ENCODE measurements around the gene TAL1. TPM values are rescaled to one million over a fixed set of nuclear protein-coding genes. Genes with fewer than 3 reads are reported as not detected.
"Not testable (repeated sequence)": the region's sequence is repeated elsewhere in the genome, so short reads cannot be mapped to it uniquely, and the experiment has no call there.

TAL1 gene
- 0.06 TPM for polyA plus RNA-seq (2013, experiment 1 of 2)
- polyA plus RNA-seq (2013, experiment 2 of 2): 0.01 TPM

- Histone ChIP-seq H2AK5ac (ENCODE audit: low read length) (no peak within 1 kb of the TSS), H3K27me3 (ENCODE audit: insufficient read depth, low read length, poor library complexity) (peaks cover 75% of the 10 kb centered on the region), H3K56ac (ENCODE audit: low read length) (peak within 1 kb of the TSS; percentile 73), H3K9ac (ENCODE audit: low read length) (peak within 1 kb of the TSS; percentile 2), H3K79me1 (ENCODE audit: low read length) (no peaks in the 10 kb centered on the region), H2BK120ac (ENCODE audit: low read depth, low read length) (no peak within 1 kb of the TSS), H4K5ac (ENCODE audit: low read length) (no peak within 1 kb of the TSS), H2BK5ac (ENCODE audit: low read length) (no peak within 1 kb of the TSS), H2BK15ac (replicated peaks; ENCODE audit: low read depth) (no peak within 1 kb of the TSS), H3K18ac (ENCODE audit: low read length) (peak within 1 kb of the TSS; percentile 3), H3K4me1 (ENCODE audit: control insufficient read depth, low read depth, low read length) (peaks cover 2% of the 10 kb centered on the region), H3K23ac (ENCODE audit: low read length) (no peak within 1 kb of the TSS), H3K27ac (ENCODE audit: low read depth, low read length) (no peak within 1 kb of the TSS), H3K4me3 (ENCODE audit: low read length) (no peak within 1 kb of the TSS), H4K8ac (ENCODE audit: low read depth, low read length) (peak within 1 kb of the TSS; percentile 87), H3K79me2 (ENCODE audit: control insufficient read depth, insufficient read depth, low read length) (no peaks in the 10 kb centered on the region), H3K4ac (ENCODE audit: low read depth, low read length) (no peak within 1 kb of the TSS), H3K4me2 (ENCODE audit: low read length) (peak within 1 kb of the TSS; percentile 59), H3K36me3 (ENCODE audit: control insufficient read depth, insufficient read depth, low read length) (no peaks in the 10 kb centered on the region)
- no CpG with 5 or more reads among the region's 51 CpGs for WGBS (ENCODE audit: extremely low coverage, insufficient coverage, low lambda C conversion rate)
- no peak for DNase-seq
Observed at GRCh38 chr1:47232187-47232874, at the start of gene TAL1. Gene TAL1, minus strand, starts transcription at chr1:47232225. Its CDS starts 6,337 bp downstream, at chr1:47225888.

- Histone ChIP-seq H3K4me1 (ENCODE audit: control insufficient read depth, low read depth, low read length) (no peaks in the 10 kb centered on the region), H3K4ac (ENCODE audit: low read depth, low read length) (no peak overlapping the region), H4K5ac (ENCODE audit: low read length) (no peak overlapping the region), H3K23ac (ENCODE audit: low read length) (no peak overlapping the region), H4K8ac (ENCODE audit: low read depth, low read length) (no peak overlapping the region), H3K4me2 (ENCODE audit: low read length) (no peak overlapping the region), H3K36me3 (ENCODE audit: control insufficient read depth, insufficient read depth, low read length) (peaks cover 20% of the 10 kb centered on the region), H3K56ac (ENCODE audit: low read length) (no peak overlapping the region), H3K4me3 (ENCODE audit: low read length) (no peak overlapping the region), H2BK15ac (replicated peaks; ENCODE audit: low read depth) (no peak overlapping the region), H3K79me2 (ENCODE audit: control insufficient read depth, insufficient read depth, low read length) (peaks cover 34% of the 10 kb centered on the region), H2BK120ac (ENCODE audit: low read depth, low read length) (no peak overlapping the region), H3K18ac (ENCODE audit: low read length) (no peak overlapping the region), H3K27me3 (ENCODE audit: insufficient read depth, low read length, poor library complexity) (no peaks in the 10 kb centered on the region), H2BK5ac (ENCODE audit: low read length) (no peak overlapping the region), H2AK5ac (ENCODE audit: low read length) (no peak overlapping the region), H3K27ac (ENCODE audit: low read depth, low read length) (no peak overlapping the region), H3K9ac (ENCODE audit: low read length) (no peak overlapping the region), H3K79me1 (ENCODE audit: low read length) (peaks cover 11% of the 10 kb centered on the region)
- no CpG with 5 or more reads among the region's 3 CpGs for WGBS (ENCODE audit: extremely low coverage, insufficient coverage, low lambda C conversion rate)
- DNase-seq: no peak
Observed at GRCh38 chr1:47280142-47280541, 48.1 kb upstream of the TAL1 start.

- Histone ChIP-seq H3K79me1 (ENCODE audit: low read length) (peaks cover 13% of the 10 kb centered on the region), H3K4me1 (ENCODE audit: control insufficient read depth, low read depth, low read length) (no peaks in the 10 kb centered on the region), H2BK5ac (ENCODE audit: low read length) (no peak overlapping the region), H3K4ac (ENCODE audit: low read depth, low read length) (no peak overlapping the region), H4K8ac (ENCODE audit: low read depth, low read length) (no peak overlapping the region), H3K56ac (ENCODE audit: low read length) (no peak overlapping the region), H2BK15ac (replicated peaks; ENCODE audit: low read depth) (no peak overlapping the region), H2AK5ac (ENCODE audit: low read length) (no peak overlapping the region), H3K79me2 (ENCODE audit: control insufficient read depth, insufficient read depth, low read length) (peaks cover 36% of the 10 kb centered on the region), H3K18ac (ENCODE audit: low read length) (no peak overlapping the region), H3K36me3 (ENCODE audit: control insufficient read depth, insufficient read depth, low read length) (peaks cover 16% of the 10 kb centered on the region), H3K4me2 (ENCODE audit: low read length) (no peak overlapping the region), H3K27me3 (ENCODE audit: insufficient read depth, low read length, poor library complexity) (no peaks in the 10 kb centered on the region), H3K23ac (ENCODE audit: low read length) (no peak overlapping the region), H4K5ac (ENCODE audit: low read length) (no peak overlapping the region), H2BK120ac (ENCODE audit: low read depth, low read length) (no peak overlapping the region), H3K27ac (ENCODE audit: low read depth, low read length) (no peak overlapping the region), H3K4me3 (ENCODE audit: low read length) (no peak overlapping the region), H3K9ac (ENCODE audit: low read length) (no peak overlapping the region)
- DNase-seq: no peak
- WGBS (ENCODE audit: extremely low coverage, insufficient coverage, low lambda C conversion rate): no CpG with 5 or more reads among the region's 2 CpGs
Observed at GRCh38 chr1:47276850-47277249, 44.8 kb upstream of the TAL1 start.

GRCh38 chr1:47275811-47276210 is 43.8 kb upstream of the TAL1 start:
- H4K8ac ChIP-seq (ENCODE audit: low read depth, low read length); H3K18ac ChIP-seq (ENCODE audit: low read length); H3K27ac ChIP-seq (ENCODE audit: low read depth, low read length); H2BK120ac ChIP-seq (ENCODE audit: low read depth, low read length); H3K23ac ChIP-seq (ENCODE audit: low read length); DNase-seq; H3K56ac ChIP-seq (ENCODE audit: low read length); H2BK5ac ChIP-seq (ENCODE audit: low read length); H2BK15ac ChIP-seq (replicated peaks; ENCODE audit: low read depth); H3K27me3 ChIP-seq (ENCODE audit: insufficient read depth, low read length, poor library complexity); H3K4me1 ChIP-seq (ENCODE audit: control insufficient read depth, low read depth, low read length); H4K5ac ChIP-seq (ENCODE audit: low read length); H3K4me2 ChIP-seq (ENCODE audit: low read length); H3K4ac ChIP-seq (ENCODE audit: low read depth, low read length); H3K4me3 ChIP-seq (ENCODE audit: low read length); H2AK5ac ChIP-seq (ENCODE audit: low read length); H3K9ac ChIP-seq (ENCODE audit: low read length): not testable (repeated sequence)
- H3K79me2 ChIP-seq (ENCODE audit: control insufficient read depth, insufficient read depth, low read length): peaks cover 34% of the 10 kb centered on the region
- H3K79me1 ChIP-seq (ENCODE audit: low read length): peaks cover 13% of the 10 kb centered on the region
- peaks cover 15% of the 10 kb centered on the region for H3K36me3 ChIP-seq (ENCODE audit: control insufficient read depth, insufficient read depth, low read length)
- no CpG with 5 or more reads among the region's 7 CpGs for WGBS (ENCODE audit: extremely low coverage, insufficient coverage, low lambda C conversion rate)

GRCh38 chr1:47265529-47265928 is 33.5 kb upstream of the TAL1 start:
- H2BK120ac ChIP-seq (ENCODE audit: low read depth, low read length); H4K8ac ChIP-seq (ENCODE audit: low read depth, low read length); H2BK15ac ChIP-seq (replicated peaks; ENCODE audit: low read depth); H4K5ac ChIP-seq (ENCODE audit: low read length); H3K4me2 ChIP-seq (ENCODE audit: low read length); H3K18ac ChIP-seq (ENCODE audit: low read length); DNase-seq; H3K27me3 ChIP-seq (ENCODE audit: insufficient read depth, low read length, poor library complexity); H3K79me1 ChIP-seq (ENCODE audit: low read length); H3K4me1 ChIP-seq (ENCODE audit: control insufficient read depth, low read depth, low read length); H3K4ac ChIP-seq (ENCODE audit: low read depth, low read length); H3K23ac ChIP-seq (ENCODE audit: low read length); H2AK5ac ChIP-seq (ENCODE audit: low read length); H3K4me3 ChIP-seq (ENCODE audit: low read length); H3K9ac ChIP-seq (ENCODE audit: low read length); H3K27ac ChIP-seq (ENCODE audit: low read depth, low read length); H2BK5ac ChIP-seq (ENCODE audit: low read length); H3K56ac ChIP-seq (ENCODE audit: low read length); H3K79me2 ChIP-seq (ENCODE audit: control insufficient read depth, insufficient read depth, low read length): not testable (repeated sequence)
- no CpG with 5 or more reads among the region's 8 CpGs for WGBS (ENCODE audit: extremely low coverage, insufficient coverage, low lambda C conversion rate)
- H3K36me3 ChIP-seq (ENCODE audit: control insufficient read depth, insufficient read depth, low read length): peaks cover 10% of the 10 kb centered on the region

All from mesendoderm (in vitro differentiated cells).